ENCODE measurements around the gene TEX29. TPM values are rescaled to one million over a fixed set of nuclear protein-coding genes. Genes with fewer than 3 reads are reported as not detected.

TEX29 gene
- total and polyA plus RNA-seq, 2 of the 4 experiments (the other 2 are of a cell fraction): 0.46 TPM; not detected in 1

DNA sequence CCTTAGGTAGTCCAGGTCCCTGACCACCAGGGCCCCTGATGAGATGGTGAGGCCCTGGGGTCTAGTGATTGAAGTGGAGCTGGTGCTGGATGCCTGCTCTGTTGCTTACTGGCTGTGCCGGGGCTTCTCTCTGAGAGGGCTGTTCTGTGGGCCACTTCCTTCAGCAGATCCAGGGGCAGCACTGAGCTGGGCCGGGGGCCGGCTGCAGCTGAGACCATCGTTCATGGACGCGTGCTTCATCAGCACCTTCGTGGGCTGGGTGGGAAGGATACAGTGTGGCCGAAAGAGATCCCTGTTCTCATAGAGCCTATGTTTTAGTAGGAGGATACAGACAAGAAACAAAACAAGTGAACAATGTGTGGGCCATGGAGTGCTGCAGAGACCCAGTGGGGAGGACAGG is 33.2 kb upstream of the TEX29 start:
- CTCF ChIA-PET: interaction anchor here (0.6 kb wide), 1 partner anchor 8 kb away, joined by 3 read pairs; no protein-coding TSS in a partner anchor
- no peaks in the 10 kb centered on the region; the same call in none of the 2 replicates for H3K4me1 ChIP-seq (ENCODE audit: control insufficient read depth, insufficient read depth, low read length)
- intact Hi-C loops (cut with micrococcal nuclease): no loop called here

More for the DNA sequence above, 33.2 kb upstream of the TEX29 start:
- no peak for DNase-seq
- POLR2A ChIA-PET (ENCODE audit: unreplicated experiment): no interaction called here
- Histone ChIP-seq H2AK9ac (replicated peaks; ENCODE audit: low read depth, low read length, poor library complexity) (no peak overlapping the region), H2BK15ac (ENCODE audit: low read depth, low read length) (no peak overlapping the region), H2AFZ (replicated peaks; ENCODE audit: low read length, poor library complexity) (no peak overlapping the region), H3K27me3 (ENCODE audit: control insufficient read depth, insufficient read depth, low read length) (no peaks in the 10 kb centered on the region), H3K18ac (ENCODE audit: low read depth, low read length) (no peak overlapping the region), H4K91ac (ENCODE audit: insufficient read depth, low read depth, low read length) (no peak overlapping the region), H3K36me3 (ENCODE audit: control insufficient read depth, insufficient read depth, low read length) (peaks cover 59% of the 10 kb centered on the region), H3K4me3 (ENCODE audit: insufficient read depth, low read depth, low read length) (no peak overlapping the region), H3K56ac (ENCODE audit: extremely low read depth, insufficient read depth, low read length) (no peak overlapping the region), H4K8ac (ENCODE audit: low read depth in 2 of 2, low read length in 2 of 2) (no peak overlapping the region), H2BK20ac (ENCODE audit: low read depth, low read length) (no peak overlapping the region), H2BK120ac (ENCODE audit: low read depth, low read length) (no peak overlapping the region), H3K9ac (ENCODE audit: low read depth, low read length) (no peak overlapping the region), H3K27ac (ENCODE audit: insufficient read depth, low read length) (no peak overlapping the region), H3K79me1 (ENCODE audit: low read depth in 1 of 2, low read length in 2 of 2) (peaks cover 6 to 35% of the 10 kb centered on the region in 2 experiments; a peak in 3 of 4 replicates), H3K4ac (ENCODE audit: low read depth, low read length) (no peak overlapping the region), H4K20me1 (ENCODE audit: insufficient read depth, low read length) (no peaks in the 10 kb centered on the region), H3K9me3 (ENCODE audit: control insufficient read depth, insufficient read depth, low read length) (no peaks in the 10 kb centered on the region), H3K9me1 (ENCODE audit: insufficient read depth, low read length) (peaks cover 8% of the 10 kb centered on the region; the same call in 1 of the 2 replicates), H3K4me2 (ENCODE audit: low read depth, low read length) (no peak overlapping the region), H3K14ac (replicated peaks; ENCODE audit: low read depth, low read length) (no peak overlapping the region), H2BK5ac (ENCODE audit: low read depth, low read length, poor library complexity, severe bottlenecking) (no peak overlapping the region), H3K23ac (ENCODE audit: low read depth, low read length) (no peak overlapping the region), H4K5ac (ENCODE audit: low read depth, low read length) (no peak overlapping the region), H2AK5ac (ENCODE audit: low read depth, low read length) (no peak overlapping the region)
- in situ Hi-C loops (cut with MboI; ENCODE audit: low sequenced_read_pairs): no loop called here
- ATAC-seq (ENCODE audit: low read depth): no peak
- no TSS peak for BruUV-seq (replicated peaks)
- WGBS, 2 experiments (ENCODE audit: extremely low coverage in 2 of 2, insufficient read length in 1 of 2): 100% methylated on average over 2 of the region's 8 CpGs; no CpG with 5 or more reads in 1 of the 2 experiments
- dilution Hi-C loops (cut with HindIII; ENCODE audit: low sequenced_read_pairs, unreplicated experiment): no loop called here
- no peak for TF ChIP-seq FOS (IDR thresholded peaks at IDR 0.05; ENCODE audit: low read depth, low read length)

All from IMR-90 (cell line).